ENCODE measurements around the gene THBD.

Gene THBD

GRCh38 chr20:23010096-23010495 lies 39.4 kb downstream of the THBD start:
- no peak overlapping the region for H3K27ac Mint-ChIP-seq
- no peaks in the 10 kb centered on the region for H3K9me3 Mint-ChIP-seq
- H3K27me3 Mint-ChIP-seq (ENCODE audit: low read depth, poor library complexity): peaks cover 3% of the 10 kb centered on the region
- no peak overlapping the region for H3K4me3 Mint-ChIP-seq
- no peaks in the 10 kb centered on the region for H3K4me1 Mint-ChIP-seq
- TF ChIP-seq, protein P1, sequence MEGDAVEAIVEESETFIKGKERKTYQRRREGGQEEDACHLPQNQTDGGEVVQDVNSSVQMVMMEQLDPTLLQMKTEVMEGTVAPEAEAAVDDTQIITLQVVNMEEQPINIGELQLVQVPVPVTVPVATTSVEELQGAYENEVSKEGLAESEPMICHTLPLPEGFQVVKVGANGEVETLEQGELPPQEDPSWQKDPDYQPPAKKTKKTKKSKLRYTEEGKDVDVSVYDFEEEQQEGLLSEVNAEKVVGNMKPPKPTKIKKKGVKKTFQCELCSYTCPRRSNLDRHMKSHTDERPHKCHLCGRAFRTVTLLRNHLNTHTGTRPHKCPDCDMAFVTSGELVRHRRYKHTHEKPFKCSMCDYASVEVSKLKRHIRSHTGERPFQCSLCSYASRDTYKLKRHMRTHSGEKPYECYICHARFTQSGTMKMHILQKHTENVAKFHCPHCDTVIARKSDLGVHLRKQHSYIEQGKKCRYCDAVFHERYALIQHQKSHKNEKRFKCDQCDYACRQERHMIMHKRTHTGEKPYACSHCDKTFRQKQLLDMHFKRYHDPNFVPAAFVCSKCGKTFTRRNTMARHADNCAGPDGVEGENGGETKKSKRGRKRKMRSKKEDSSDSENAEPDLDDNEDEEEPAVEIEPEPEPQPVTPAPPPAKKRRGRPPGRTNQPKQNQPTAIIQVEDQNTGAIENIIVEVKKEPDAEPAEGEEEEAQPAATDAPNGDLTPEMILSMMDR (IDR thresholded peaks at IDR 0.05): no peak
- DNase-seq: no peak
- no peaks in the 10 kb centered on the region for H3K36me3 Mint-ChIP-seq (ENCODE audit: low read depth)

- no peak for DNase-seq
- Mint-ChIP-seq H3K36me3 (ENCODE audit: low read depth) (no peaks in the 10 kb centered on the region), H3K27ac (no peak overlapping the region), H3K9me3 (no peaks in the 10 kb centered on the region), H3K4me1 (no peaks in the 10 kb centered on the region), H3K4me3 (no peak overlapping the region), H3K27me3 (ENCODE audit: low read depth, poor library complexity) (peaks cover 3% of the 10 kb centered on the region)
- TF ChIP-seq, protein P1 (IDR thresholded peaks at IDR 0.05): no peak
These were observed 39.8 kb downstream of the THBD start for GRCh38 chr20:23009636-23010035.

- no peaks in the 10 kb centered on the region for H3K4me1 Mint-ChIP-seq
- DNase-seq: no peak
- no peak overlapping the region for H3K27ac Mint-ChIP-seq
- no peaks in the 10 kb centered on the region for H3K9me3 Mint-ChIP-seq
- H3K36me3 Mint-ChIP-seq (ENCODE audit: low read depth): no peaks in the 10 kb centered on the region
- H3K4me3 Mint-ChIP-seq: no peak overlapping the region
- TF ChIP-seq, protein P1 (IDR thresholded peaks at IDR 0.05): no peak
- H3K27me3 Mint-ChIP-seq (ENCODE audit: low read depth, poor library complexity): peaks cover 2% of the 10 kb centered on the region
These were observed 40.8 kb downstream of the THBD start for GRCh38 chr20:23008667-23009066.

DNA sequence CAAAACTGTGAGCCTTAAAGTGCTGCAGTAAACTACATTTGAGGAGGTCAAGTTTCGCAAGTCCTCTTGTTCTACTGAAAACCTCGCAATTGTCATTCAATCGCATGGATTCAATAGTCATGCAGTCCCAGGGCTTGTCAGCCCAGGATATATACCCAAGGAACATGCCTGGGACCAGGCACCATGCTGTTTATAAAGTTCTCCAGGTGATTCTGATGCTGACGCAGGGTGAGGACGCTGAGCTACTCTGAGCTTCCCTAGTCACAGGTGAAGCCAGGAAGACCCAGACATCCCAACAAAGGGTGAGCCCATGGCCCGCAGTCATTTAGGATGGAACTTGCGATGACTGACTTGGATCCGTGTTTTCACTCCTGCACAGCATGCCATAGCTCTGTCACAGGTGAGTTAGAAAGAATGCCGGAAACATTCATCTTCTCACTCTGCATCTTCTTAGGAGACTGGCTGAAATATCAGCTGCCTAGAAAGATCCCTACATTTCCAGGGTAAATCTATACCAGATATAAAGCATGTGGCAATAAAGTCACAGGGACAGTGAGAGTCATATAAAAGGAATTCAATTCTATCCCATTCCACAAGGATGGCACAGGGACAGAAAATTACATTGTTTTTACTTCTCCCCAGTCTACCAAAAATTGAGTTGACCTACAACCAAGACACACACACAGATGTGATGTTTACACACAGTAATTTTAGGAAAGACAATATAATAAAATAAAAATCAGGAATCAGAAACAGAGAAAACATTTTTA lies 41.4 kb downstream of the THBD start:
- TF ChIP-seq, protein P1 (IDR thresholded peaks at IDR 0.05): no peak
- Mint-ChIP-seq H3K4me3 (no peak overlapping the region), H3K9me3 (no peaks in the 10 kb centered on the region), H3K27me3 (ENCODE audit: low read depth, poor library complexity) (no peaks in the 10 kb centered on the region), H3K4me1 (peaks cover under 1% of the 10 kb centered on the region), H3K27ac (no peak overlapping the region), H3K36me3 (ENCODE audit: low read depth) (no peaks in the 10 kb centered on the region)
- DNase-seq: no peak

DNA sequence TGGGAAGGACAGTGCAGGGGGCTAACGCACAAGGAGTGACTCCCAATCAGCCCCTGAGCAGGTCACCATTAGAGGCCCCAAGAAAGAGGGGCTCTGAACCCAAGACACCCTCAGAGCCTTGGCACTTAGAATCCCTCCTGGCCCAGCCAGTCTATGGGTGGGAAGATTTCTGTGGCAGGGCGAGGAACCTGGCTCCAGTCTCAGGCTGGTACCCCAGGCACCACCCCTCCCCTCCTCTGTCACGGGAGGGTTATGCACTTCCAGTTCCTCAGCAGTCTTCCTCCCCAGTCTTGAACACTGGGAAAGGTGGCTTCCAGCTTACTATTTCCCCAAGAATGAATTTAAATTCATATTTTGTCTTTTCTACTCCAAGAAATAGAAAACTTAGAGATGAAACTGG lies 42.0 kb downstream of the THBD start:
- no peaks in the 10 kb centered on the region for H3K9me3 Mint-ChIP-seq
- H3K27ac Mint-ChIP-seq: no peak overlapping the region
- no peak for DNase-seq
- peaks cover 5% of the 10 kb centered on the region for H3K4me1 Mint-ChIP-seq
- H3K4me3 Mint-ChIP-seq: no peak overlapping the region
- H3K27me3 Mint-ChIP-seq (ENCODE audit: low read depth, poor library complexity): peaks cover 3% of the 10 kb centered on the region
- H3K36me3 Mint-ChIP-seq (ENCODE audit: low read depth): no peaks in the 10 kb centered on the region
- TF ChIP-seq, protein P1 (IDR thresholded peaks at IDR 0.05): no peak

GRCh38 chr20:23005776-23006175 lies 43.7 kb downstream of the THBD start:
- H3K4me1 Mint-ChIP-seq: peaks cover 5% of the 10 kb centered on the region
- H3K27me3 Mint-ChIP-seq (ENCODE audit: low read depth, poor library complexity): peaks cover 9% of the 10 kb centered on the region
- H3K36me3 Mint-ChIP-seq (ENCODE audit: low read depth): no peaks in the 10 kb centered on the region
- no peak overlapping the region for H3K27ac Mint-ChIP-seq
- no peak for DNase-seq
- no peak overlapping the region for H3K4me3 Mint-ChIP-seq
- TF ChIP-seq, protein P1 (IDR thresholded peaks at IDR 0.05): no peak
- no peaks in the 10 kb centered on the region for H3K9me3 Mint-ChIP-seq

Data from nephron progenitor cell (in vitro differentiated cells).